Kidney epithelial cell (primary cell): ENCODE data around the gene RIMS1. TPM values are rescaled to one million over a fixed set of nuclear protein-coding genes. Genes with fewer than 3 reads are reported as not detected.

ENCODE experiments used
- DNase-seq: peaks from one replicate; pipeline ENCODE4 v3.0.0-alpha.2; 2010; ENCODE audit warnings: low read depth
- H3K27me3 ChIP-seq: 2 replicates; pipeline ENCODE4 v1.6.0; 2011; ENCODE audit warnings: low read length; ENCODE audit not compliant: control insufficient read depth, insufficient read depth
- H3K36me3 ChIP-seq: 2 replicates; pipeline ENCODE4 v1.5.1; 2011; ENCODE audit warnings: low read length; ENCODE audit not compliant: control insufficient read depth, insufficient read depth
- H3K4me3 ChIP-seq: 2 replicates; pipeline ENCODE4 v1.5.1; 2011; ENCODE audit warnings: low read depth, mild to moderate bottlenecking, control low read depth, low read length
- total RNA-seq: library from RNA; depleted of rRNA; stranded (reverse); fragments of >200 nt; gene quantifications from 2 replicates; pipeline ENCODE4 v1.2.3, GENCODE V29; 2015
- TF ChIP-seq, protein P1 (sequence below): IDR thresholded peaks from 2 replicates; pipeline ENCODE4 v1.5.1; 2011; ENCODE audit warnings: mild to moderate bottlenecking, moderate library complexity, low read length, control low read depth, inconsistent platforms; ENCODE audit not compliant: insufficient read depth, poor library complexity, severe bottlenecking

RIMS1 gene
- total RNA-seq, 1 donor from 2014 or later = 0.38 TPM

DNA sequence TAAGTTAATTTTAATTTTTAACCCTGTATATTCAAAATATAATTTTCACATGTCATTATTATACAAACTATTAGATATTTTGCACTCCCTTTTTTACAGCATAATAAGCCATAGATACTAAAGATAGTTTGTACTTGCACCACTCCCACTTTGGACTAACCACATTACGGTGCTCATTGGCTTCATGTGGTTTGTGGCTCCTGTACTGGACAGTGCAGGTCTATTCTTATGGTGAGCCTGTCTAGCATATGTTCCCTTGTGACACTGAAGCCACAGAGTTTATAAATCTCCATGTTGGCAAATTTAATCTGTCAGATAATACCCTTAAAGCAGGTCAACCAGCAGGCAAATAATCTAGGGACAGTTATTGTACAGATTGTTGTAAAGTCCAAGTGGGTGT, 381.1 kb downstream of the RIMS1 start:
- TF ChIP-seq, protein P1, sequence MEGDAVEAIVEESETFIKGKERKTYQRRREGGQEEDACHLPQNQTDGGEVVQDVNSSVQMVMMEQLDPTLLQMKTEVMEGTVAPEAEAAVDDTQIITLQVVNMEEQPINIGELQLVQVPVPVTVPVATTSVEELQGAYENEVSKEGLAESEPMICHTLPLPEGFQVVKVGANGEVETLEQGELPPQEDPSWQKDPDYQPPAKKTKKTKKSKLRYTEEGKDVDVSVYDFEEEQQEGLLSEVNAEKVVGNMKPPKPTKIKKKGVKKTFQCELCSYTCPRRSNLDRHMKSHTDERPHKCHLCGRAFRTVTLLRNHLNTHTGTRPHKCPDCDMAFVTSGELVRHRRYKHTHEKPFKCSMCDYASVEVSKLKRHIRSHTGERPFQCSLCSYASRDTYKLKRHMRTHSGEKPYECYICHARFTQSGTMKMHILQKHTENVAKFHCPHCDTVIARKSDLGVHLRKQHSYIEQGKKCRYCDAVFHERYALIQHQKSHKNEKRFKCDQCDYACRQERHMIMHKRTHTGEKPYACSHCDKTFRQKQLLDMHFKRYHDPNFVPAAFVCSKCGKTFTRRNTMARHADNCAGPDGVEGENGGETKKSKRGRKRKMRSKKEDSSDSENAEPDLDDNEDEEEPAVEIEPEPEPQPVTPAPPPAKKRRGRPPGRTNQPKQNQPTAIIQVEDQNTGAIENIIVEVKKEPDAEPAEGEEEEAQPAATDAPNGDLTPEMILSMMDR = no peak
- no peak for DNase-seq
- Histone ChIP-seq H3K4me3 (no peak overlapping the region), H3K36me3 (no peaks in the 10 kb centered on the region), H3K27me3 (no peaks in the 10 kb centered on the region)

DNA sequence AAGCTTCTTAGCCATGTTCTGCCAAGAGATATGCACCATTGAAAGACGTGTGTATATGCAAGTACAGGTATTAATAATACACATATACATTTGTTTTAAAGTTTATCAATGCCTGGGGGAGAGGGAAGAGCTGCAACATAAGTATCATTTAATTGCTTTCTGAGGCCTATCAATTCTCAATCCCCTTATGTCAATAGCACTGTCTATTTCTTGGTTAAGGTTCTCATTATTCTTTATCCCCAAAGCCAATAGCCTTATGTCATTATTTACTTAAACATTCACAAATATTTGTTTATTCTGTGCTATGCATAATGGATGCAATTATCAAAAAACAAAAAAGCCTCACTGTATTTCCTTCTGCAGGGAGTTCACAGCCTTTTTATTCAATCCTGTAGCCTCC, 385.2 kb downstream of the RIMS1 start:
- no peak for DNase-seq
- H3K36me3 ChIP-seq = no peaks in the 10 kb centered on the region
- H3K4me3 ChIP-seq = no peak overlapping the region
- no peaks in the 10 kb centered on the region for H3K27me3 ChIP-seq
- TF ChIP-seq, protein P1 = no peak

DNA sequence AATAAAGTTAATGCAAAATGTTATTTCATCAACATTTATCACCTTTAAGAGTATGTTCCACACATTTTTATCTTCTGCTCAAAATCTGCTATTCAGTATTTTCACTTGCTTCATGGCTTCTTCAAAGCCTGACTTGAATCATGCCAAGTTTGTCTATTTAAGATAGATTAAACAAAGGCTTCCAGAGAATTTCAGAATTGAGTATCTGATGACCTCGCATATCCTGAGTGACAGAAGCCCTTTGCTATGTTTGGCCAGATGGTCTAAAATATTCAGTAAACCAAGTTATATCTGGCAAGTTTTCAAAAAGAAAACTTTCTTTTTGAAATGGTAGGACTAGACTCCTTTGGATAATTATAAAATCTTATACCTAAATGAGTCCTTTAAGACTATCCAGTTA, 386.6 kb downstream of the RIMS1 start:
- Histone ChIP-seq H3K36me3 (no peaks in the 10 kb centered on the region), H3K4me3 (no peak overlapping the region), H3K27me3 (no peaks in the 10 kb centered on the region)
- no peak for DNase-seq
- TF ChIP-seq, protein P1 = no peak

DNA sequence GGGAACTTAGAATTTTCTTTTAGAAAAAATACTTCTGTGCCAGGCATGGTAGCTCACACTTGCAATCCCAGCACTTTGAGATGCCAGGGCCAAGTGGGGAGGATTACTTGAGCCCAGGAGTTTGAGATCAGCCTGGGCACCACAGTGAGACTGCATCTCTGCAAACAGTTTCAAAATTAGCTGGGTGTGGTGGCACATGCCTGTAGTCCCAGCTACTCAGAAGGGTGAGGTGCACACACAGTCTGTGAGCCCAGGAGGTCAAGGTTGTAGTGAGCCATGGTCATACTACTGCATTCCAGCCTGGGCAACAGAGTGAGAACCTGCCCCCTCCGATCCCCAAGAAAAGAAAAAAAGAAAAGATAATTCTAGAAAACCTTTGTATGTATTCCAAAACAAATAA, 389.5 kb downstream of the RIMS1 start:
- no peaks in the 10 kb centered on the region for H3K27me3 ChIP-seq
- TF ChIP-seq, protein P1 = no peak
- no peak for DNase-seq

DNA sequence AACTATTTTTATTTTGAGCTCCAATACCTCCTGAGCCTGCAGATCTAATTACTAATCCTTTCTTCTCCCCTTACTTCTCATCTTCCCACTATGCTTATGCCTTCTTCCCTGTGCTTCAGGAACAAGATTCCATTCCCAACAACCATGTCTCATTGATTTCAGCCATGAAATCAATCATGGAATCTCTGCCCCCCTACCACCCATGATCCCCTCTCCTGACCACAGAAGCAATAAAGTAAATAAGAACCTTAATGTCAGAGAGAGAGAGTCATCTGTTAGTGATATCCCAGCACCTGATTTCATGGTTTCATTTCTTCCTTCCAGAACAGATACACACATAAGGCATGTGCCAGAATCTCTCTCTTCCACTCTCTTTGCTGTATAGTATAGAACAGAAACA, 395.9 kb downstream of the RIMS1 start:
- TF ChIP-seq, protein P1 = no peak
- Histone ChIP-seq H3K27me3 (no peaks in the 10 kb centered on the region), H3K36me3 (no peaks in the 10 kb centered on the region), H3K4me3 (no peak overlapping the region)
- no peak for DNase-seq

More for the DNA sequence above, 389.5 kb downstream of the RIMS1 start:
- Histone ChIP-seq H3K36me3 (no peaks in the 10 kb centered on the region), H3K4me3 (no peak overlapping the region)

DNA sequence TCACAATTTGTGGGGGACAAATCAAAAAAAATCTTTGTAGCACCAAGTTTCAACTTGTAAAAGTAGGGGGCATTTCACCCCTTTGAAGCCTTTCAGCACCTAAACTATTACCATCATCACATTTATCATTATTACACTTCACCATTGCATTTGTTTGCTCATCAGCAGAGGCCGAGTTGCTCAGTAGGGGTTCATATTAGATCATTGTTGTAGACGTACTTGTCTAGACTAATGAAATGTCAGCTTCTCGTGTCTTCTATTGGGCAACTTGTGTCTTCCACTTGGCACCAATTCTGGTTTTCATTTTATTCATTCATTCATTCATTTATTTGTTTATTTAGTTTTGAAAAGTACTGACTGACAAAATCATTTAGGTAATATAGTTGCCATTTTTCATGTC, 397.2 kb downstream of the RIMS1 start:
- H3K36me3 ChIP-seq = no peaks in the 10 kb centered on the region
- DNase-seq = no peak
- no peaks in the 10 kb centered on the region for H3K27me3 ChIP-seq
- TF ChIP-seq, protein P1 = no peak
- H3K4me3 ChIP-seq = no peak overlapping the region
